Measurements from ENCODE around the gene ALKBH4.
"Not testable (repeated sequence)": the region's sequence is repeated elsewhere in the genome, so short reads cannot be mapped to it uniquely, and the experiment has no call there.

GRCh38 chr7:102408530-102408929 is 56.1 kb downstream of the ALKBH4 start:
- TF ChIP-seq CTCF (IDR thresholded peaks at IDR 0.05; ENCODE audit: insufficient read depth, low read length); POLR2AphosphoS5 (IDR thresholded peaks at IDR 0.05; ENCODE audit: low read depth): not testable (repeated sequence)
- TF ChIP-seq, protein P1, sequence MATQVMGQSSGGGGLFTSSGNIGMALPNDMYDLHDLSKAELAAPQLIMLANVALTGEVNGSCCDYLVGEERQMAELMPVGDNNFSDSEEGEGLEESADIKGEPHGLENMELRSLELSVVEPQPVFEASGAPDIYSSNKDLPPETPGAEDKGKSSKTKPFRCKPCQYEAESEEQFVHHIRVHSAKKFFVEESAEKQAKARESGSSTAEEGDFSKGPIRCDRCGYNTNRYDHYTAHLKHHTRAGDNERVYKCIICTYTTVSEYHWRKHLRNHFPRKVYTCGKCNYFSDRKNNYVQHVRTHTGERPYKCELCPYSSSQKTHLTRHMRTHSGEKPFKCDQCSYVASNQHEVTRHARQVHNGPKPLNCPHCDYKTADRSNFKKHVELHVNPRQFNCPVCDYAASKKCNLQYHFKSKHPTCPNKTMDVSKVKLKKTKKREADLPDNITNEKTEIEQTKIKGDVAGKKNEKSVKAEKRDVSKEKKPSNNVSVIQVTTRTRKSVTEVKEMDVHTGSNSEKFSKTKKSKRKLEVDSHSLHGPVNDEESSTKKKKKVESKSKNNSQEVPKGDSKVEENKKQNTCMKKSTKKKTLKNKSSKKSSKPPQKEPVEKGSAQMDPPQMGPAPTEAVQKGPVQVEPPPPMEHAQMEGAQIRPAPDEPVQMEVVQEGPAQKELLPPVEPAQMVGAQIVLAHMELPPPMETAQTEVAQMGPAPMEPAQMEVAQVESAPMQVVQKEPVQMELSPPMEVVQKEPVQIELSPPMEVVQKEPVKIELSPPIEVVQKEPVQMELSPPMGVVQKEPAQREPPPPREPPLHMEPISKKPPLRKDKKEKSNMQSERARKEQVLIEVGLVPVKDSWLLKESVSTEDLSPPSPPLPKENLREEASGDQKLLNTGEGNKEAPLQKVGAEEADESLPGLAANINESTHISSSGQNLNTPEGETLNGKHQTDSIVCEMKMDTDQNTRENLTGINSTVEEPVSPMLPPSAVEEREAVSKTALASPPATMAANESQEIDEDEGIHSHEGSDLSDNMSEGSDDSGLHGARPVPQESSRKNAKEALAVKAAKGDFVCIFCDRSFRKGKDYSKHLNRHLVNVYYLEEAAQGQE (IDR thresholded peaks at IDR 0.05; ENCODE audit: insufficient replicate concordance, low read depth) = not testable (repeated sequence)

Data from HL-60 (cell line).